ENCODE data around the gene NNAT.

DNA sequence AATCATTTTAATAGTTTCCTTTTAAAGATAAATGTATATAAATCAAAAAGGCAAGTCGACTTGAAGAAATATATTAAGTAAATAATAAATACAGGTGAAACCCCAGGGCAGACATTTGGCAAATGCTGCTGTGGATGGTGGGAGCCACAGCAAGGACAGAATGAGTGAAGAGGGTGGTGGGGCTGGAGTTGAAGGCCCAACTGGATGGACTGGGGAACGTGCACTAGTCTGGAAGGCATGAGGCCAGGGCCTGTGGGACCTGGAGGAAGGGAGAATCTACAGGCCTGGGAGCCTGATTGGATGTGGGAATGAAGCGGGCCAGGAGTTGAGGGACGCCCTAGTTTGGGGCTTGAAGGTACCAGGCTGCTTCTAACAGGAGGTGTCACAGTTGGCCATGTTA, 37.3 kb downstream of the NNAT start:
- TF ChIP-seq, protein P1, sequence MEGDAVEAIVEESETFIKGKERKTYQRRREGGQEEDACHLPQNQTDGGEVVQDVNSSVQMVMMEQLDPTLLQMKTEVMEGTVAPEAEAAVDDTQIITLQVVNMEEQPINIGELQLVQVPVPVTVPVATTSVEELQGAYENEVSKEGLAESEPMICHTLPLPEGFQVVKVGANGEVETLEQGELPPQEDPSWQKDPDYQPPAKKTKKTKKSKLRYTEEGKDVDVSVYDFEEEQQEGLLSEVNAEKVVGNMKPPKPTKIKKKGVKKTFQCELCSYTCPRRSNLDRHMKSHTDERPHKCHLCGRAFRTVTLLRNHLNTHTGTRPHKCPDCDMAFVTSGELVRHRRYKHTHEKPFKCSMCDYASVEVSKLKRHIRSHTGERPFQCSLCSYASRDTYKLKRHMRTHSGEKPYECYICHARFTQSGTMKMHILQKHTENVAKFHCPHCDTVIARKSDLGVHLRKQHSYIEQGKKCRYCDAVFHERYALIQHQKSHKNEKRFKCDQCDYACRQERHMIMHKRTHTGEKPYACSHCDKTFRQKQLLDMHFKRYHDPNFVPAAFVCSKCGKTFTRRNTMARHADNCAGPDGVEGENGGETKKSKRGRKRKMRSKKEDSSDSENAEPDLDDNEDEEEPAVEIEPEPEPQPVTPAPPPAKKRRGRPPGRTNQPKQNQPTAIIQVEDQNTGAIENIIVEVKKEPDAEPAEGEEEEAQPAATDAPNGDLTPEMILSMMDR (conservative IDR thresholded peaks at IDR 0.05; ENCODE audit: low read depth, low read length), result no peak
- no peak for TF ChIP-seq EZH2 (IDR thresholded peaks at IDR 0.05; ENCODE audit: borderline replicate concordance, low read depth, low read length, poor library complexity, severe bottlenecking)
